NCI-H460 (cell line): Measurements from ENCODE around the gene C7. TPM values are rescaled to one million over a fixed set of nuclear protein-coding genes. Genes with fewer than 3 reads are reported as not detected.
"Not testable (repeated sequence)": the region's sequence is repeated elsewhere in the genome, so short reads cannot be mapped to it uniquely, and the experiment has no call there.

Source experiments
- DNase-seq: peaks from one replicate; pipeline ENCODE4 v3.0.0-alpha.2; 2016; ENCODE audit warnings: low read depth; ENCODE audit errors: extremely low read depth
- small RNA-seq, 2 experiments: library from RNA; depleted of rRNA; stranded (forward); fragments of <200 nt; gene quantifications; one replicate each; pipeline ENCODE3, GENCODE V24; 2014
- total RNA-seq: library from RNA; depleted of rRNA; stranded (reverse); fragments of >200 nt; shearing (Covaris generic); gene quantifications from 2 replicates; pipeline ENCODE4 v1.2.3, GENCODE V29; 2014; rRNA removed

The C7 gene
- total RNA-seq, 1 experiment from 2014 or later, result not detected

DNA sequence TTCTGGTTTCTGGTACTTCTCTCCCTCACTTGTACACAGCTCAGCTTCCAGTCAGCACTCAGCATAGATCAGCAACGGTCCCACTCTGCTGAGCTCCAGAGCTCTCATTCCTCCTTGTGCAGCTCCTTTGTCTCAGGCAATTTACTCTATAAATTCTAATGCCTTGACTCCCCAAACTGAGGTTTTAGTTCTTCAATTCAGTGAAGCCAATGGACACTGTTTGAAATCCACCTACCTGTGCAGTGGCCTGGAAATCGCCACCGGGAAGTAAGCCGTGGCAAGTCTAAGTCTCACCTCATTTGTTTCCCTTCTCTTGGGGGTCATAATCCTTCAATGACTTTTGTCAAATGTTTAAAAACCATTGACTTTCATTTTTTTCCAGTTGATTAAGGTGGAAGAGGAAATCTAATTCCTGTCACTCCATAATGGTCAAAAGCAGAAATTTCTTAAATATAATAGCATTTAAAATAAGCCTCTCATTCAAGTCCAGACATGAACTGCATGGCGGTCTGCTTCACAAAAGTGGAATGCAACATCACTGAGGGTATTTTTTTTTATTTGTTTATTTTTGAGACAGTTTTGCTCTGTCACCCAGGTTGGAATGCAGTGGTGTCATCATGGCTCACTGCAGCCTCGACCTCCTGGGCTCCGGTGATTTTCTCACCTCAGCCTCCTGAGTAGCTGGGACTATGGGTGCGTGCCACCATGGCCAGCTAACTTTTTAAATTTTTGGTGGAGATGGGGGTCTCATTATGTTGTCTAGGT, 79.6 kb downstream of the C7 start:
- DNase-seq, result no peak

DNA sequence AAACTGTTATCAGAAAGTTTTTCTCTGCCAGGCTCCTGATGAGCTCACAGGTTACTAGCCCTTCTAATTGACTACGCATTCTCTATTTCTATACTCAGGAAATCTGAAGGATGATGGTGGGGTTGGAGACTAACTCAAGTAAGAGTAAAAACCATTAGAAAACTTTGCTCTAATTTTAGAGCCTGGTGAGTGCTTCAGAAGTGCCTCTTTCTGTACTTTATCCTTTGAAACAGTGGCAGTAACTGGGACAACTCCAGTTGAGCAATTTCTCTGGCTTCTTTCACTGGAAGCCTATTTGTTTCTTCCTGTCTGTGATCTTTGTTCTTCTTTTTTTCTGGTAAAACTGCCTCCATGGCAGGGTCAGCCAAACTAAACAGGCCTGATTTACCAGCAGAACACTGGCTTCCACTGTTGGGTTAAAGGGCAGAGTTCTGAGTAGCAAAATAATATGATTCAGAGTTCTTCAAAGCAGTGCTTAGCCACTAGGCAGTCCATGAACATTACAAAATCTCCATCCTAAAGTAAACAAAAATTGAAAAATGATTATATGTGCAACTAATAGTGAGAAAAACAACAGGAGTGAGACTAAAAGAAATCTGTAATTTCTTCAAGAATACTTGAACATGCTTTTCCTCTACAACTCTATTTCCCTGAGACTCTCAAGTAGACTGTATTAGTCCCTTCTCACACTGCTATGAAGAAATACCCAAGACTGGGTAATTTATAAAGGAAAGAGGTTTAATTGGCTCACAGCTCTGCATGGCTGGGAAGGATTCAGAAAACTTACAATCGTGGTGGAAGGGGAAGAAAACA, 82.1 kb downstream of the C7 start:
- DNase-seq, result no peak

DNA sequence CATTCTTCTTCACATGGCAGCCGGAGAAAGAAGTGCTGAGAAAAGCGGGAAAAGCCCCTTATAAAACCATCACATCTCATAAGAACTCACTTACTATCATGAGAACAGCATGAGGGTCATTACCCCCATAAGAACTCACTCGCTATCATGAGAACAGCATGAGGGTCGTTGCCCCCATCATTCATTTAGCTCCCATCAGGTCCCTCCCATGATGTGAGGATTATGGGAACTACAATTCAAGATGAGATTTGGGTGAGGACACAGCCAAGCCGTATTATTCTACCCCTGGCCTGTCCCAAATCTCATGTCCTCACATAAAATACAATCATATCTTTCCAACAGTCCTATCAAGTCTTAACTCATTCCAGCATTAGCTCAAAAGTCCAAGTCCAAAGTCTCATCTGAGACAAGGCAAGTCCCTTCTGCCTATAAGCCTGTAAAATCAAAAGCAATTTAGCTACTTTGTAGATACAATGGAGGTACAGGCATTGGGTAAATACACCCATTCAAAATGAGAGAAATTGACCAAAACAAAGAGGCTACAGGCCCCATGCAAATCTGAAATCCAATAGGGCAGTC, 82.8 kb downstream of the C7 start:
- no peak for DNase-seq

DNA sequence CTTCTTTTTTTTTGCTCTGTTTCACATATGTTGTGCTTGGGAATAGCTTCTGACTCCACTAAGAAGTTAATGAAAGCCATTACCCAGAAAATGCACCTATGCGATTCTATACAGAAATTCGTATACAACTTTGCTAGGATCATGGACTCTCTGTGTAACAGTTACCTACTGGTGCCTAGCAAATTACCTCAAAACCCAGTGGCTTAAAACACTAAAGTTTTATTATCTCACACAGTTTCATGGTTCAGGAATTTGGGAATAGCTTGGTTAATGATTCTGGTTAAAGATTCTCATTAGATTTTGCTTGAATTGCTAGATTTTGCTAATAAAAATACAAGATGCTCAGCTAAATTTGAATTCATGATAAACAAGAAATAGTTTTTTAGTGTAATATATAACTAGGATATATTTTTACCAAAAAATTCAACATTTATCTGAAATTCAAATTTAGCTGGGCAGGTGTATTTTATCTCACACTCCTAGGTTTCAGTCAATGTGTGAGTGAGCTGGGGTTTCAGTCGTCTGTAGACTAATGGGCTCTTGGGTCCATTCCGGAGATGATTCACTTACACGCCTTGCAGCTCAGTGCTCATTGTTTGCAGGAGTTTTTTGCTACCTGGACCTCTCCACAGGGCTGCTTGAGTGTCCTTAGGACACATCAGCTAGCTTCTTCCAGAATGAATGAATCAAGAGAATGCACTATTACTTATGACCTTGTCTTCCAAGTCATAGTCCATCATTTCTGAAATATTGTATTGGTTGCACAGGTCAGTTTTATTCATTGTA, 86.7 kb downstream of the C7 start:
- no peak for DNase-seq

DNA sequence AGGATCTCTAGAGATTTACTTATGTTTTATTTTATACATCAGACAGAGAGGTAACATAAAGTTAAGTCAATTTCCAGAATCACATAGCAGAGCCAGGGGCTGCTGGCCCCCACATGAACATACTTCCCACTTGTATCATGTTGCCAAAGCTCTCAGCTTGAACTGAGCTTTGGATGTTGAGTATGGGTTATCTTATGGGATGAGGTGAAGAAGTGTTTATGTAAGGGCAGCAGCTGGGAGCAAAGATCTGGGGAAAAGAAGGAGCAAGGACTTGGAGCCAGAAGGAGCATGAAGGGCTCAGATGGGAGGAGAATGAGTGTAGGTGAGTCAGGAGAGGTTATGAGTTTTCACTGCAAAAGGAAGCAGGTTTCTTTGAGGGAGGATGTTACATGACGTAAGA, 89.8 kb downstream of the C7 start:
- DNase-seq, result no peak

DNA sequence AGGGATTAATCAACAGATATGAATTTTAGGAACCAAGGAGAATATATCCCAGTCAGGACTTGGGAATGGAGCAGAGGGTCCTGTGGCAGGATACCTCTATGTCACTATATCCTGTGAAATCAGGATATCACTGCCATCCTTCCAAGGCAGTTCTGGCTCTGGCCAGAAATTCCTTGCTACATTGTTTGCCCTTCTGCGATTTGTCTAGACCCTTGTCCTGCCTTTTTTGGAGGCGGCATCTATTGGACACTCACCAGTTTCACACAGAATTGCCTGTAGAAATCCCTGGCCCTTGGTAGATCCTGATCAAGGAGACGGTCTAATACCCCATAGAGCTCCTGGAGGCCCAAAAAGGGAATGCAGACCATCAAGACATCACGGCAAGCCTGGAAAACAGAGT, 90.7 kb downstream of the C7 start:
- DNase-seq, result no peak

DNA sequence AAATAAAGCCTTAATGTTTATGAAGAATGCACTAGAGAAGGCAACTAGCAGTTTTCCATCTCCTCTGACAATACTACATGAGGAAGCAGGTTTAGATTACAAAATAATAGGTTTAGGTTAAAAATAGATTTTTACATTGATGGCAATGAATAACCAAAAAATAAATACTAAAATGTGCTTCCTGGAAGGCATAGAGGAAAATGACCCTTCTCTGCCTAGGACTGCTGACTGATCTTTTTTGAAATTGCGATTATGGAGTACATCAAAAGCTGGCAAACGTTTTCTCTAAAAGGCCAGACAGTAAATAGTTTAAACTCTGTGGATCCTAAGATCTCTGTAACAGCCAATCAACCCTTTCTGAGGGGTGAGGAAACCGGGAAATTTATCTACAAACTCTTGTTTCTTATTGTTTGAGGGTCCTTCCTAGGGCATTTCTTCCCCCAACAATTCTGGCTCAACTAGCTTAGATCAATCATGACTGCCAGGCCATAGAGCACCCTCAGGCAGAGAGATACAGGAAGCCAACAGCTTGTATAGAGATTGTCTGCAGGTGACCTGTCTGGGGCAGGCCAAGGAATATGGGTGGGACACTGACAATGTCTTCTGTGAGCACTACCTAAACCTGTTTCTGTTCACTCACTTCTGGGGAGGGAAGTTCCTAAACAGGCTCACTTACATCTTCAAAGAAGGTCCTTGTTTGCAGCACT, 94.5 kb downstream of the C7 start:
- DNase-seq, result no peak

DNA sequence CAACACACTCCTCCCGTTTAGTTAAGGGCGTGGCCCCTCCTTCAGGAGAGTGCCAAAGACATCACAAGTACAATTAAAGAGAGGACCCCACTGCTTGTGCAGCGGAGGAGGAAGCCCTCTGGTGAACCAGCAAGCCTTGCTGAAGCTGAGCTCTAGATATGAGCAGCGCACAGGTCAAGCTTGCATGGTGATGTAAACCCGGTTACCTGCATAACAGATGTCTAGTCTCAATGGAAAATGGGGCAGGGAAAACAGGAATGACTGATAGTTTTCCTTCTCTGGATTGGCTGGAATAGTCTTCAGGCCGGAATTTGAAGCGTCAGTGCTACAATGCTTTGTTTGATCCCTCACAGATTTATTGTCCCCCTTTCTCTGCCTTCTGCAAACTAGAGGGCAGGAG, 95.6 kb downstream of the C7 start:
- DNase-seq, result no peak

DNA sequence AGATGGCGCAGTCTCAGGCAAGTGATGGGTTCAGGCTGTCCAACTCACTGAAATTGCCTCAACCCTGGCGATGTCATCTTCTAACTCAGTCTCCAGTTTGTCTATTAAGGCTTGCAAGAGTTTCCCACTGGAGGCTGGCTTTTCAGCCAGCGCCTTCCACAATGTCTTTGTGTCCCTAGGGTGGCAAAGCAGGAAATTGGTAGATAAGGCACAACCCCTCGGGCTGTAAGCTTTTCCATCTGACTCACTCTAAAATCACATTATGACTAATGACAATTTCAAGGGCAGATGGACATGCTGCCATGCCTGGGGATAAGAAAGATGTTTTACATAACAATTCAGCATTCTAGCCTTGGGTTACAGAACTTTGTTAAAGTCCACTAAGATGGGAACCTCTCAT, 99.9 kb downstream of the C7 start:
- peak; percentile 26 for DNase-seq

DNA sequence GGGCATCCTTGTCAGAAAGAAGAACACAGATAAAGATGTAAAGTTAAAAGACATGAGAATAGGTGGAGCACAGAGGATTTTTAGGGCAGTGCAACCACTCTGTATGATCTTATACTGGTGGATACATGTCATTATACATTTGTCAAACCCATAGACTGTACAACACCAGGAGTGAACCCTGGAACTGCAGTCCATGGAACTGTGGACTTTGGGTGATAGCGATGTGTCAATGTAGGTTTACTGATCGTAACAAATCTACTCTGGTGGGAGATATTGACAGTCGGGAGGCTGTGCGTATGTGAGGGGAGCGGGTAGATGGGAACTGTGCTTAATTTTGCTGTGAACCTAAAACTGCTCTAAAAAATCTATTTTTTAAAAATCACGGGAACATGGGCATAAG, 101.3 kb downstream of the C7 start:
- DNase-seq, result no peak

DNA sequence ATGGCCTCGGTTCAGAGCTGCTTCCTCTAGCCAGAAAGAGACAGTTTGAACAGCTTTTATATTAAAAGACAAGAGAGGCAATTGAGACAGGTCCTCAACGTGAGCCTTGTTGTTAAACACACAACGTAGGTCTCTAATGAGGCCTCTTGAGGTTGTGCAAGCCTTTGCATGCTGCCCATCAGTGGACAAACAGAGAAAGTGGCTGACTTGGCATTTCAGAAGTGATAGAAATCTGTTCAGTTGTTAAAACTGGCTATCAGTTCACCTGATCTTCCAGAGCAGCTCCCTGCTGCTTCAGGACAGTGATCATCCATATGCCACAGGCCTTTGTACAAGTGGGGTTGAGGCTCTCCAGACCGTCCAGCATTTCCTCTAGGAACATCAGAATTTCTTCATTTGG, 103.0 kb downstream of the C7 start:
- DNase-seq, result no peak

DNA sequence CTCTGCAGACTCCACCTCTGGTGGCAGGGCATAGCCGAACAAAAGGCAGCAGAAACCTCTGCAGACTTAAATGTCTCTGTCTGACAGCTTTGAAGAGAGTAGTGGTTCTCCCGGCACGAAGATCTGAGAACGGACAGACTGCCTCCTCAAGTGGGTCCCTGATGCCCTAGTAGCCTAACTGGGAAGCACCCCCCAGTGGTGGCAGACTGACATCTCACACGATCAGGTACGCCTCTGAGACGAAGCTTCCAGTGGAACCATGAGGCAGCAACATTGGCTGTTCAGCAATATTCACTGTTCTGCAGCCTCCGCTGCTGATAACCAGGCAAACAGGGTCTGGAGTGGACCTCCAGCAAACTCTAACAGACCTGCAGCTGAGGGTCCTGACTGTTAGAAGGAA, 113.3 kb downstream of the C7 start:
- DNase-seq, result not testable (repeated sequence)

Small RNA genes within 50 kb of the gene (small RNA-seq; reads per million reads assigned to genes)
- 0 reads per million in 2 experiments for gene AC114967.1
- gene RNU7-161P, result 0 reads per million in 2 experiments

Other genes starting within 250 kb of the C7 start
- gene PTGER4, start 229.6 kb upstream of the C7 start, total RNA-seq, result 1.6 and 3.1 TPM in 2 replicates
- gene TTC33, start 153.5 kb upstream of the C7 start, total RNA-seq, result 25.1 and 37.2 TPM in 2 replicates
- 86.2 and 89.3 TPM in 2 replicates for gene PRKAA1, start 111.1 kb upstream of the C7 start, total RNA-seq
- 4,417 and 5,544 TPM in 2 replicates for gene RPL37, start 74.3 kb upstream of the C7 start, total RNA-seq
- gene CARD6, start 68.1 kb upstream of the C7 start, total RNA-seq, result 2.6 and 2.7 TPM in 2 replicates
- not detected in 2 replicates for gene MROH2B, start 161.8 kb downstream of the C7 start, total RNA-seq